ENCODE data around the gene HAT1.

DNA sequence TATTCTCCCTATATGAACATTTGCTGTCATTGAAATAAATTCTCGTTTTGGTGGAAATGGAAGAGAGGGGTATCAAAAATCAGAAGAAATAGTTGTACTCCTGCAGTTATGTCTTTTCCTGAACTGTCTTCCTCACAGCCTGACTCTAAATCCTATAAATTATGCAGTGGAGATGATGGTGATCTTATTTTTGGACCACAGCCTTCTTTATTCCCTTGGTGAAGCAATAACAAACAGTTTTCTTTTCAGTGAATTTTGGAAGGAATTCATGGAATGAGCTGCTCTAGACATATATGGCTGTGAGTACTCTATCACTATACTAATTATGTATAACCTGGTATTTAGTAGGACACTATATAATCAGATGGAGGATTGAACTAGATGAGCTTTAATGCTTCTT lies 26.5 kb upstream of the HAT1 start:
- TF ChIP-seq, protein P1, sequence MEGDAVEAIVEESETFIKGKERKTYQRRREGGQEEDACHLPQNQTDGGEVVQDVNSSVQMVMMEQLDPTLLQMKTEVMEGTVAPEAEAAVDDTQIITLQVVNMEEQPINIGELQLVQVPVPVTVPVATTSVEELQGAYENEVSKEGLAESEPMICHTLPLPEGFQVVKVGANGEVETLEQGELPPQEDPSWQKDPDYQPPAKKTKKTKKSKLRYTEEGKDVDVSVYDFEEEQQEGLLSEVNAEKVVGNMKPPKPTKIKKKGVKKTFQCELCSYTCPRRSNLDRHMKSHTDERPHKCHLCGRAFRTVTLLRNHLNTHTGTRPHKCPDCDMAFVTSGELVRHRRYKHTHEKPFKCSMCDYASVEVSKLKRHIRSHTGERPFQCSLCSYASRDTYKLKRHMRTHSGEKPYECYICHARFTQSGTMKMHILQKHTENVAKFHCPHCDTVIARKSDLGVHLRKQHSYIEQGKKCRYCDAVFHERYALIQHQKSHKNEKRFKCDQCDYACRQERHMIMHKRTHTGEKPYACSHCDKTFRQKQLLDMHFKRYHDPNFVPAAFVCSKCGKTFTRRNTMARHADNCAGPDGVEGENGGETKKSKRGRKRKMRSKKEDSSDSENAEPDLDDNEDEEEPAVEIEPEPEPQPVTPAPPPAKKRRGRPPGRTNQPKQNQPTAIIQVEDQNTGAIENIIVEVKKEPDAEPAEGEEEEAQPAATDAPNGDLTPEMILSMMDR (IDR thresholded peaks at IDR 0.05), result no peak
- TF ChIP-seq POLR2A (IDR thresholded peaks at IDR 0.05), result no peak
